HG03432 (cell line): ENCODE results near the gene CORO7.

Experiments used
- ATAC-seq: cut with Tn5 transposase; IDR thresholded peaks from one replicate; pipeline ENCODE4 v1.9.1; 2021; ENCODE audit warnings: mild to moderate bottlenecking, moderate library complexity; ENCODE audit not compliant: unreplicated experiment

Gene CORO7

GRCh38 chr16:4324492-4325252 is 91.7 kb downstream of the CORO7 start:
- ATAC-seq: no peak

GRCh38 chr16:4323845-4324488 is 92.4 kb downstream of the CORO7 start:
- no peak for ATAC-seq

- no peak for ATAC-seq
These were observed 93.1 kb downstream of the CORO7 start for GRCh38 chr16:4323071-4323844.

DNA sequence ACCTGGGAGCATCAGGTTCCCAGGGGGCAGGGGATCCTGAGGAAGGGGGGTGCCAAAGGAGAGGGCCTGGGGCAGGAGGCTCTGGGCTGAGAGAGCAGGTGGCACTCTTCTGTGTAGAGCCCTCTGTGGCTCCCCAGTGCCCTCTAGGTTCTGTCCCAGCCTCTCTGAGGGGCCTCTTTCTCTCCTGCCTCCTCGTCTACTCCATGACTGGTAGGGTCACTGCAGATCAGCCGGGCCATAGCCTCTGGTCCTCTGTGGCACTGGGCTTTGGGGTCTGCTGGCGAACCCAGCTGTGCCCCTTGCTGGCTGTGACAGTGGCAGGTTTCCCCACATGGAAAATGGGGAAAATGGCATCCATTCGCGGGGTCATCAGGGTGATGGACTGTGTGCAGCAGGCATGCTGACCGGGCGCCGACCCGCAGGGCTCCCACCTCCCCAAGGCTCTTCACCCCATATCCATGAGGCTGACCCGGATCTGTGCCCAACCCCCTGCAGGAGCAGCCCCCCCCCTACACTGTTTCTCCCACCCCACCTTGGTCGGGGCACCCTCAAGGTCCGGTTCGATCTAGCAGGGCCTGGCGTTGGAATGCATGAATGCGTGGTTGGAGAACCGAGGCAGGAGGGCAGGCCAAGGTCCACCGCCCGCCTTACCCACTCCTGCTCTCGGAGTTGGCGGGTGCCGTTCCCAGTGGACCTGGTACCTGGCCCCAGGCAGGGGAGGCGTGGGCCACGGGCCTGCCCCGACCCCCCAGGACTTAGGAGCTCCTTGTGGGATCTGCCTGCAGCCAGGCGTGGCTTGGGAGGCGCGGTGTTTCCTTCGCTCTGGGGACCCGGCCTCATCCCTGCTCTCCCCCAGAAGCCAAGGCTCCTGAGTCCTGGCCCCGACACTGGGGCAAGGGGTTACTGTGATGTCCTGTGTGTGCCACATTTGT is 94.0 kb downstream of the CORO7 start:
- ATAC-seq: no peak

GRCh38 chr16:4321286-4322120 is 94.9 kb downstream of the CORO7 start:
- ATAC-seq: no peak

- ATAC-seq: no peak
These were observed 95.7 kb downstream of the CORO7 start for GRCh38 chr16:4320571-4321137.

- ATAC-seq: no peak
These were observed 96.7 kb downstream of the CORO7 start for GRCh38 chr16:4319454-4320421.

DNA sequence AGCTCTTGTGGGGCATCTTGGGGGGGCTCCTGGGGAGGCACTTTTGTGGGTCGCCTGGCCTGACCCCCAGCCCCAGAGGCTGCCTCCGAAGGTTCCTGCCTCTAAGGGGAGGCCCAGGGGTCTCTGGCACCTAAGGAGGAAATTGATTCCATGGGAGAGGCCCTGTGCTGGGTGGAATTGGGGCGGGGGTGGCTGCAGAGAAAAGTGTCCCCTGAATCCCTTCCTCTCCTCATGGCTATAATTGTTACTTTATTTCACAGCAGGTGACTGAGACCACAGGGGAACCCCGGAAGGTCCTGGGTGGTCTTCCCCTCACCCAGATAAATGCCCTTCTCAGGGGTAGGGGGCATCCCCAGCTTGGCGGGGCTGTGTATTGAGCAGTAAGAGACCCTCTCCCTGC is 97.4 kb downstream of the CORO7 start:
- no peak for ATAC-seq

- ATAC-seq: no peak
These were observed 97.9 kb downstream of the CORO7 start for GRCh38 chr16:4318451-4318910.

GRCh38 chr16:4317532-4318450 is 98.6 kb downstream of the CORO7 start:
- no peak for ATAC-seq

DNA sequence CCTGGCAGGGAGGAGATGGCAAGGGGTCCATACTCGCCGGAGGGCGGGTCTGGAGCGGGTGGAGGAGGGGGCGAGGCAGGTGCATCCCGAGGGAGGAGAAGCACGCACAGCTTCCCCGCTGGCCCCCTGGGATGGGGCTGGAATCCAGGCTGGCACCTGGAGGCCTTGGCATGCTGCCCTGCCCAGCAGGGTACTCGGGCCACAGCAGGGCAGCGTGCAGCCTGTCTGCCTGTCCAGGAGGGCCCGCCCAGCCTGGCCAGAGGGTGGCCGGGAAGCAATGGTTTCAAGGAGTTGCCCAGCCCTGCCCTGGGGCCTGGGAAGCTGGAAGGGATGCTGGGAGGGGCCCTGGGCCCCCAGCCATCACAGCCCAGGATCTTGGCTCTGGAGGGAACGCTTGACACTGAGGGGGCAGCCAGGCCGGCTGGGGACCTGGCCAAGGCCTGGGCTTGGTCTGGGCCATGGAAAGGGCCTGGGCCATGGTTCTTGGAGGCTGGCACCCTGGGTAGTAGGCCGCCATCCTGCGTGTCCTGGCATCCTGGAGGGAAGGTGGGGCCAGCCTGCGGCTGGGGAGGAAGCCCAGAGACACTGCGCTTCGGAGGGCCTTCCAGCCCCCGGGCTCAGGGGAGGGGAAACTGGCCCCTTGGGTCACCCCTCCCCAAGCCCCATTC is 99.4 kb downstream of the CORO7 start:
- no peak for ATAC-seq

DNA sequence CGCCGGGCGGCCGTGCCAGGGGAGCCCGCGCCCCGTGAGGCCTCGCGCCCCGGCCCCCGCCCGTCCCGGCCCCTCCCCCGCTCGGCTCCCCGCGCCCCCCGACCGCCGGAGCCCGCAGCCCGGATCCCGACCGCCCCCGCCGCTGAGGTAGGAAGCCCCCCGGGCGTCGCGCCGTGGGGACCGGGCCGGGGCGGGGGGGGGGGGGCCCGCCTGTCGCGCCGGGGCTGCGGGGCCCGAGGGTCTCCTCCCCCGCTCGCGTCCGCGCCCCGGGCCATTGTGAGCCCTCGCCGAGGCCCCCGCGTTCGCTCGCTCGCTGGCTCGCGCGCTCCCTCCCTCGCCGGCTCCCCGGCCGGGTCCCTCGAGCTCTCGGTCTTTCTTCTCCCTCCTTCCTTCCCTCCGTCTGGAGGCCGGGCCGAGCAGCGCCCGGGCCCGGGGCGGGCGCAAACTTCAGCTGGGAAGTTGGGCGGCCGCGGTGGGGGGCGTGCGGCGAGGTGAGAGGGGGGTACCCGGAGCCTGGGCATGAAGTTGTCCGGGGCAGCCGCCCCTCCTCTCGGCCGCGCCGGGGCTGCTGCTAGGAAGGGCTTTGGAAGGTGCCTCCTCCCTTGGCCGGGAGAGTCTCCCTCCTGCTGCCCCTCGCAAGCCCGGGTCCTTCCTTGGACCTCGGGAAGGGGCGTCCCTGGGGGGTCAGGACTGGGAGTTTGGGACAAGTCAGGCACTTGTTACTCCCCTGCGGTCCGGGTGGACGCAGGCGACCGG is 100.1 kb downstream of the CORO7 start:
- ATAC-seq: no peak

DNA sequence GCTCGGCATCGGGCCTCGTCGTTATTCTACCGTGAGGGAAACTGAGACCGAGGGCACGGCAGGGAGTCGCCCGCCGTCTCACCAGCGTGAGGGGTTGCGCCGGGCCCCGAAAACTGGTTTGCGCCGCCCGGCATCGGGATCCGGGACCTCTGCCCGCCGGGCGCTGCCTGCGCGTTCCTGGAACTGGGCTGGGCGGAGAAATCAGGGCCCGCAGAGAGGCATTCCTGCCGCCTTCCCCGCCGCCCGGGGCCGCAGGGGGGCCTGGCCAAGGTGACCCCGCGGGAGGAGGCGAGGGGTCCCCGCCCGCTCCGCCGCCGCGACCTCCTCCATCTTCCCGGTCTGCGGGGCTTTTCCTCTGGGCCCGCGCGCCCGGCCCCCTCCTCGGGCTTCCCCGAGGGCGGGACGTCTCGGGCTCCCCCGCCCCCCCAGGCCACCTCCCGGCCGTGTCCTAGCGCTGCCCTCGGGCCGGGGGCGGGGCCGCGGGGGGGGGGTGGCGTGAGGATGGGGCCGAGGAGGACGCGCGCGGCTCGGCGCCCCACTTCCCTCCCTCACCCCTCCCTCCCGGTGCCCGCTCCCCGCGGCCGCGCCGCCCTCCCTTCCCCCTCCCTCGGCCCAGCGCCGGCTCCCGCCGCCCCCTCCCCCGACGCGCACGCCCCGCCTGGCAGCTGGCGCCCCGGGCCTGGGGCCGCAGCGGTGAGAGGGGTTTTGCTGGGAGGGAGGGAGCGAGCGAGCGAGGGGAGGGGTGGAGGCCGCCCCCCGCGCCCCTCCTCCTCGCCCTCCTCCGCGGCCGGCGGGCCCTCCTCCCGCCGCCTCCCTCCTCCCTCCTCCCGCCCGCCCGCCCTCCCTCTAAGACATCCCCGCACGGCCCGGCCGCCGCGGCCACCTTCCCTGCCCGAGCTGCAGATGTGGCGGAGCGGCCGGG is 100.9 kb downstream of the CORO7 start, which contains the start of gene GLIS2:
GLIS2 (plus strand) TSS at position 882 of the 922 bp plus-strand sequence. CDS start 16,214 bp downstream, outside the sequence.
- no peak for ATAC-seq

GRCh38 chr16:4314532-4315185 is 101.7 kb downstream of the CORO7 start:
- no peak for ATAC-seq
